Measurements from ENCODE around the gene PLAC8L1. TPM values are rescaled to one million over a fixed set of nuclear protein-coding genes. Genes with fewer than 3 reads are reported as not detected.

Gene PLAC8L1, protein sequence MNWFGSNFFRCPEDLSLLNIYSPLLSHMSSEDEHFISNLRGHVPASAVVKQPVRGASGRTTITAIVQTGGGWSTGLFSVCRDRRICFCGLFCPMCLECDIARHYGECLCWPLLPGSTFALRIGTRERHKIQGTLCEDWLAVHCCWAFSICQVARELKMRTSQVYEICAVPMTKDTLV
- not detected for total RNA-seq

DNA sequence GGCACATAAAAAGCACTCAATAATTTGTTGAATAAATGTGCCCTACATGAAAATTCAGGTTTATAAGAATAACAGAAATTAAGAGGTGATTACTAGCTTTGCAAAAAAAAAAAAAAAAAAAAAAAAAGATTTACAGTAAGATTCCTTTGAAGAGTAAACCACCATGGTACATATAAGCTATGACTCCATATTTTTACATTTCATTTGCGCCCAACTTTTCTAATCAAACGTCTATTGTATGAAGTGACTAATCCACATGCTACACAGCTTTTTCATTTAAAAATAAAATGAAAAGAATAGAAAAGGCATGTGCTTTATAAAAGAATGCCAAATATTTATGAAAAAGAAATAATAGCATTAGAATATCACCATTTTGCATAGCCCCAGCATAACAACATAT is at the start of gene PLAC8L1:
TSS of gene PLAC8L1 (minus strand) at position 101 of the 400 bp plus-strand sequence. CDS start 1,266 bp downstream, outside the sequence.
- H3K4me1 ChIP-seq: peaks cover 4 to 6% of the 10 kb centered on the region in 2 donors
- no peaks in the 10 kb centered on the region for H3K36me3 ChIP-seq
- 96 to 99% methylated on average over 2 of the region's 2 CpGs for WGBS, 2 donors
- H3K9me3 ChIP-seq: no peaks in the 10 kb centered on the region
- no peak within 1 kb of the TSS for H3K27ac ChIP-seq
- H3K4me3 ChIP-seq (replicated peaks in 1 of 3): no peak within 1 kb of the TSS
- intact Hi-C loops (cut with DNase I): no loop called here
- DNase-seq: no peak
- no peak for TF ChIP-seq POLR2A (IDR thresholded peaks at IDR 0.05)
- TF ChIP-seq, protein P1, sequence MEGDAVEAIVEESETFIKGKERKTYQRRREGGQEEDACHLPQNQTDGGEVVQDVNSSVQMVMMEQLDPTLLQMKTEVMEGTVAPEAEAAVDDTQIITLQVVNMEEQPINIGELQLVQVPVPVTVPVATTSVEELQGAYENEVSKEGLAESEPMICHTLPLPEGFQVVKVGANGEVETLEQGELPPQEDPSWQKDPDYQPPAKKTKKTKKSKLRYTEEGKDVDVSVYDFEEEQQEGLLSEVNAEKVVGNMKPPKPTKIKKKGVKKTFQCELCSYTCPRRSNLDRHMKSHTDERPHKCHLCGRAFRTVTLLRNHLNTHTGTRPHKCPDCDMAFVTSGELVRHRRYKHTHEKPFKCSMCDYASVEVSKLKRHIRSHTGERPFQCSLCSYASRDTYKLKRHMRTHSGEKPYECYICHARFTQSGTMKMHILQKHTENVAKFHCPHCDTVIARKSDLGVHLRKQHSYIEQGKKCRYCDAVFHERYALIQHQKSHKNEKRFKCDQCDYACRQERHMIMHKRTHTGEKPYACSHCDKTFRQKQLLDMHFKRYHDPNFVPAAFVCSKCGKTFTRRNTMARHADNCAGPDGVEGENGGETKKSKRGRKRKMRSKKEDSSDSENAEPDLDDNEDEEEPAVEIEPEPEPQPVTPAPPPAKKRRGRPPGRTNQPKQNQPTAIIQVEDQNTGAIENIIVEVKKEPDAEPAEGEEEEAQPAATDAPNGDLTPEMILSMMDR (IDR thresholded peaks at IDR 0.05): no peak
- H3K27me3 ChIP-seq: no peaks in the 10 kb centered on the region

DNA sequence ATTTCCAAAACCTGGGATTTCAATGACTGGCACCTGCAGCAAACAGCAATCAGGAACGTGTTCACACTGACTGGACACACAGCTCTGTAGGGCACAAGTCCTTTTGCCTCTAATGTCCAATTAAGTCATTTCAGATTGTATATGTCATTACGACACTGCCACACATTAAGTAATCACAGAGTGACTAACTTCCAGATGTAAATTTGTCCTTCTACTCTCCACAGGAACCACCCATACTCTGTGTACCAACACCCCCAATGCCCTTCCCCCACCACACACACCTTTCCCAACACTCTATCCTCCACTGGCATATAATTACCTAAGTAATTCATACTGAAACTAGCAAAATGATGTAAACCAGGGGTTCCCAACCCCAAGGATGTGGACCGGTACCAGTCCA is 46.6 kb upstream of the PLAC8L1 start:
- no peaks in the 10 kb centered on the region for H3K27me3 ChIP-seq
- H3K4me3 ChIP-seq (replicated peaks in 1 of 3): no peak overlapping the region
- H3K27ac ChIP-seq: no peak overlapping the region
- H3K36me3 ChIP-seq: peaks cover 39 to 42% of the 10 kb centered on the region in 2 donors
- WGBS, 2 donors: 60 to 81% methylated on average over 3 of the region's 3 CpGs
- H3K9me3 ChIP-seq: no peaks in the 10 kb centered on the region
- no peak for DNase-seq
- intact Hi-C loops (cut with DNase I): no loop called here
- TF ChIP-seq POLR2A (IDR thresholded peaks at IDR 0.05): no peak
- TF ChIP-seq, protein P1 (IDR thresholded peaks at IDR 0.05): no peak
- H3K4me1 ChIP-seq: no peaks in the 10 kb centered on the region

DNA sequence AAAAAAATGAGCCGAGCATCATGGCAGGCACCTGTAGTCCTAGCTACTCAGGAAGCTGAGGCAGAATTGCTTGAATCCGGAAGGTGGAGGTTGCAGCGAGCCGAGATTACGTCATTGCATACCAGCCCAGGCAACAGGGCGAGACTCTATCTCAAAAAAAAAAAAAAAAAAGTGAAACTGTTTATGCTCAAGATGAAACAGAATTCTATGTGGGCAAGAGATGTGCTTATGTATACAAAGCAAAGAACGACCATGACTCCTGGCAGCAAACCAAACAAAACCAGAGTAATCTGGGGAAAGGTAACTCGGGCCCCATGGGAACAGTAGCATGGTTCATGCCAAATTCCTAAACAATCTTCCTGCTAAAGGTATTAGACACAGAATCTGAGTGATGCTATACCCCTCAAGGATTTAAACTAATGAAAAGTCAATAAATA is 32.6 kb upstream of the PLAC8L1 start:
- H3K27me3 ChIP-seq: no peaks in the 10 kb centered on the region
- H3K4me3 ChIP-seq (replicated peaks in 1 of 3): no peak overlapping the region
- intact Hi-C loops (cut with DNase I): no loop called here
- TF ChIP-seq POLR2A (IDR thresholded peaks at IDR 0.05): no peak
- TF ChIP-seq, protein P1 (IDR thresholded peaks at IDR 0.05): no peak
- peak overlapping the region; percentile 72 to 86 (median 74) for H3K27ac ChIP-seq
- 33 to 35% methylated on average over 8 of the region's 8 CpGs for WGBS, 2 donors
- peaks cover 14 to 19% of the 10 kb centered on the region in 2 donors for H3K36me3 ChIP-seq
- peaks cover 7 to 8% of the 10 kb centered on the region in 2 donors for H3K4me1 ChIP-seq
- no peaks in the 10 kb centered on the region for H3K9me3 ChIP-seq
- peak; percentile 76 to 79 for DNase-seq

DNA sequence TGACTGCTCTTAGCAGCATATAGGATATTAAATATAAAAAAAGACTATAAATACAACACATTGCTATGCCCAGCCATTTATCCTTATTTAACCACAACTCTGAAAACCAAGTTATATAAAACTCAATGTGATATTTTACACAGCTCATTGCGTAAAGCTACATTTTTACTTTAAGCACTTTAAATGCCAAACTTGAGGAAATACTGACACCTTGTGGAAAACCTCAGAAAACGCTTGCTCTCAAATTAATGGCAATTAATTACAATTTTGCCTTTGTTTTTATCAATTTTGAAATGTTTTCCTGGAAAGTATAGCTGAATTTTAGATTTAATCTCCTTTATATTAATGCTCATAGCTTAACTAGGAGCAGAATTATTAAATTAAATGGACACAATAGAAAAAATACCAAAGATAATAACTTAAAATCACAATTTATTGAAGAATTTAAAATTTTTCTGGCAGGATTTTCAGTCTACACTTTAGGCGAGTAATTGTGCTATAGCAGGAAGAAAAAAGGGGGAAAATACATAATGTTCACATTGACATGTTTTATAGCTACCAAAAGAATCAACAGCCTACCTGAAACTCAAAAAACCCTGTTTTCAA is 25.2 kb upstream of the PLAC8L1 start:
- Histone ChIP-seq H3K27me3 (no peaks in the 10 kb centered on the region), H3K4me3 (replicated peaks in 1 of 3) (no peak overlapping the region), H3K9me3 (no peaks in the 10 kb centered on the region), H3K36me3 (peaks cover 12 to 18% of the 10 kb centered on the region in 2 donors), H3K4me1 (peaks cover 0 to 6% of the 10 kb centered on the region in 2 donors), H3K27ac (peak overlapping the region in 2 of 3 donors; percentile 3 to 8)
- TF ChIP-seq, protein P1 (IDR thresholded peaks at IDR 0.05): peak; percentile 53 to 89 (median 68)
- no peak for TF ChIP-seq POLR2A (IDR thresholded peaks at IDR 0.05)
- intact Hi-C loops (cut with DNase I): no loop called here
- WGBS, 2 donors: 49 to 51% methylated on average over 3 of the region's 3 CpGs
- DNase-seq: no peak

DNA sequence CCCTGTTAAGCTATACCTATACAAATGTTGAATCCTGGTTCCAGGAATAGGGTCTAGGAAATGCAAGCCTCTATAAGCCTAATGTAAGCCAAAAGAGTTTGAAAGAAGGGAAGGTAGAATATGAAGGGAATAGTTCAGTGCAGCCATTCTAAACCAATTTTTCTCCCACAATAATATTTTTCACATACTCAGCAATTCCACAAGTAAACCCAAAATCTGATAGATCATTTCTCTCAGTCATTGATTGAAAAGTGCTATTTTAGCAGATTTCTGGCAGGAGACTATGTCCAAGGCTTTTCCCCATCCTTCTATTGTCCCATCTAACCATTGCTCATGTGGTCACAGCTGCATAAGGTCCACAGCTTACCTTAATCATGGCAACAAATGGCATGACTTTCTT is 20.7 kb upstream of the PLAC8L1 start:
- TF ChIP-seq, protein P1 (IDR thresholded peaks at IDR 0.05): no peak
- no peak for TF ChIP-seq POLR2A (IDR thresholded peaks at IDR 0.05)
- intact Hi-C loops (cut with DNase I): loop anchor here (10.0 kb wide), 1 partner anchor 451 kb away; no protein-coding TSS in a partner anchor
- Histone ChIP-seq H3K4me1 (peaks cover 0 to 6% of the 10 kb centered on the region in 2 donors), H3K27ac (no peak overlapping the region), H3K27me3 (no peaks in the 10 kb centered on the region), H3K4me3 (replicated peaks in 1 of 3) (no peak overlapping the region), H3K9me3 (no peaks in the 10 kb centered on the region), H3K36me3 (peaks cover 0 to 16% of the 10 kb centered on the region in 2 donors)
- DNase-seq: no peak
